ENCODE data around the gene ANKRD40. TPM values are rescaled to one million over a fixed set of nuclear protein-coding genes. Genes with fewer than 3 reads are reported as not detected.
A peak's percentile ranks its signal among the peaks of the same experiment; 100 is the strongest.

The ANKRD40 gene
- total RNA-seq, 3 donors from 2014 or later = 26.8 to 86.0 (median 29.6) TPM

- Histone ChIP-seq H3K9me3 (no peaks in the 10 kb centered on the region), H3K36me3 (ENCODE audit: low read depth) (peaks cover 3% of the 10 kb centered on the region), H3K4me1 (ENCODE audit: low read depth) (peaks cover 71% of the 10 kb centered on the region), H3K4me3 (no peak overlapping the region)
- peak in 1 of 3 donors; percentile 60 for DNase-seq
- TF ChIP-seq CTCF (IDR thresholded peaks at IDR 0.05) = no peak
- ATAC-seq = peak; percentile 28
- intact Hi-C loops (cut with DNase I, micrococcal nuclease) = loop anchor here in 1 of 2 donors (5.0 kb wide), 2 partner anchors 59 to 149 kb away; partner anchors contain the start of gene ABCC3
Observed at GRCh38 chr17:50690887-50691549, 16.7 kb downstream of the ANKRD40 start.

- H3K4me1 ChIP-seq (ENCODE audit: low read depth) = peaks cover 72% of the 10 kb centered on the region
- TF ChIP-seq CTCF (IDR thresholded peaks at IDR 0.05) = no peak
- intact Hi-C loops (cut with DNase I, micrococcal nuclease) = loop anchor here (5.0 to 10.0 kb wide), 4 partner anchors 55 to 148 kb away; partner anchors contain the start of gene ABCC3 (in 2 of the 2)
- no peaks in the 10 kb centered on the region for H3K36me3 ChIP-seq (ENCODE audit: low read depth)
- no peak for ATAC-seq
- no peak overlapping the region for H3K4me3 ChIP-seq
- DNase-seq = no peak
- no peaks in the 10 kb centered on the region for H3K9me3 ChIP-seq
Observed at GRCh38 chr17:50689956-50690886, 17.5 kb downstream of the ANKRD40 start.

- ATAC-seq (no peak), DNase-seq (no peak)
- Histone ChIP-seq H3K4me1 (ENCODE audit: low read depth) (peaks cover 74% of the 10 kb centered on the region), H3K4me3 (no peak overlapping the region), H3K9me3 (no peaks in the 10 kb centered on the region), H3K36me3 (ENCODE audit: low read depth) (no peaks in the 10 kb centered on the region)
- intact Hi-C loops (cut with DNase I, micrococcal nuclease) = loop anchor here in 1 of 2 donors (10.0 kb wide), 2 partner anchors 54 to 134 kb away; partner anchors contain the start of gene ABCC3
- TF ChIP-seq CTCF (IDR thresholded peaks at IDR 0.05) = no peak
Observed at GRCh38 chr17:50689251-50689650, 18.5 kb downstream of the ANKRD40 start.

- H3K9me3 ChIP-seq = no peaks in the 10 kb centered on the region
- no peak overlapping the region for H3K4me3 ChIP-seq
- DNase-seq (no peak), ATAC-seq (no peak)
- H3K4me1 ChIP-seq (ENCODE audit: low read depth) = peaks cover 75% of the 10 kb centered on the region
- intact Hi-C loops (cut with DNase I, micrococcal nuclease) = loop anchor here in 1 of 2 donors (10.0 kb wide), 2 partner anchors 53 to 133 kb away; partner anchors contain the start of gene ABCC3
- no peak for TF ChIP-seq CTCF (IDR thresholded peaks at IDR 0.05)
- H3K36me3 ChIP-seq (ENCODE audit: low read depth) = no peaks in the 10 kb centered on the region
Observed at GRCh38 chr17:50688245-50688644, 19.5 kb downstream of the ANKRD40 start.

GRCh38 chr17:50687200-50688066 is 20.3 kb downstream of the ANKRD40 start:
- H3K4me1 ChIP-seq (ENCODE audit: low read depth) = peaks cover 72% of the 10 kb centered on the region
- no peaks in the 10 kb centered on the region for H3K9me3 ChIP-seq
- H3K36me3 ChIP-seq (ENCODE audit: low read depth) = no peaks in the 10 kb centered on the region
- no peak overlapping the region for H3K4me3 ChIP-seq
- intact Hi-C loops (cut with DNase I, micrococcal nuclease) = loop anchor here in 1 of 2 donors (10.0 kb wide), 2 partner anchors 53 to 133 kb away; partner anchors contain the start of gene ABCC3
- TF ChIP-seq CTCF (IDR thresholded peaks at IDR 0.05) = no peak
- ATAC-seq (no peak), DNase-seq (peak in 1 of 3 donors; percentile 52)
